HepG2 (cell line): ENCODE results near the gene DLL4. TPM values are rescaled to one million over a fixed set of nuclear protein-coding genes. Genes with fewer than 3 reads are reported as not detected.

Experiments used
- HNRNPLL ChIP-seq: fragments of 200-400 bp; formaldehyde crosslinking; IDR thresholded peaks from 2 replicates; pipeline ENCODE4 v1.6.1; 2017; ENCODE audit warnings: mild to moderate bottlenecking, low read depth, low read length; ENCODE audit not compliant: poor library complexity, severe bottlenecking
- KLF13 ChIP-seq: sonication (generic); formaldehyde crosslinking; IDR thresholded peaks from 2 replicates; pipeline ENCODE4 v1.4.0; 2020; ENCODE audit warnings: mild to moderate bottlenecking, missing genetic modification reagents
- MAZ ChIP-seq, 2 experiments: sonication (generic) in 1 of 2; formaldehyde crosslinking in 1 of 2; IDR thresholded peaks; 2 replicates each; pipeline versions ENCODE4 v1.5.0 to v1.6.1; 2012 to 2020; ENCODE audit warnings: low read depth in 2 of 2, mild to moderate bottlenecking in 2 of 2, borderline replicate concordance in 1 of 2, improper control_type of control experiment in 1 of 2, low read length in 1 of 2, missing genetic modification reagents in 1 of 2, moderate library complexity in 1 of 2
- NONO ChIP-seq, 2 experiments: fragments of 450-650 bp in 1 of 2; sonication (generic) in 1 of 2; formaldehyde crosslinking in 1 of 2; IDR thresholded peaks in 1 of 2; conservative IDR thresholded peaks in 1 of 2; 2 replicates each; pipeline versions ENCODE4 v1.6.1 to v1.8.0; 2017 to 2022; ENCODE audit warnings: mild to moderate bottlenecking in 1 of 2, missing genetic modification reagents in 1 of 2, moderate library complexity in 1 of 2
- SP140L ChIP-seq: sonication (generic); formaldehyde crosslinking; IDR thresholded peaks from 2 replicates; pipeline ENCODE4 v1.4.0; 2020; ENCODE audit warnings: missing genetic modification reagents, borderline replicate concordance
- STAT5B ChIP-seq: sonication (generic); formaldehyde crosslinking; IDR thresholded peaks from 2 replicates; pipeline ENCODE4 v1.4.0; 2020; ENCODE audit warnings: missing genetic modification reagents
- ZNF234 ChIP-seq: sonication (generic); formaldehyde crosslinking; conservative IDR thresholded peaks from 2 replicates; pipeline ENCODE4 v1.5.1; 2020; ENCODE audit warnings: mild to moderate bottlenecking, missing genetic modification reagents
- ZNF432 ChIP-seq: sonication (generic); formaldehyde crosslinking; IDR thresholded peaks from 2 replicates; pipeline ENCODE4 v1.5.0; 2020; ENCODE audit warnings: missing genetic modification reagents, mild to moderate bottlenecking, borderline replicate concordance
- polyA plus RNA-seq, 8 experiments: library from polyadenylated mRNA; depleted of rRNA in 3 of 8; stranded (reverse) in 7 of 8; unstranded in 1 of 8; fragments of >200 nt; fragmentation: Illumina TruSeq in 4 of 8; extraction: Trizol in 4 of 8; gene quantifications; 2 replicates each; pipeline versions ENCODE4 v1.2.1 to v1.2.3, GENCODE V29; 2011 to 2016; ENCODE audit warnings: low read depth in 4 of 8, missing spikeins in 1 of 8, mixed read lengths in 1 of 8; ENCODE audit not compliant: insufficient read depth in 1 of 8
- total RNA-seq, 5 experiments: library from RNA; depleted of rRNA; stranded (reverse); fragments of >200 nt; fragmentation: Illumina TruSeq; extraction: Trizol; gene quantifications; 2 replicates each; pipeline ENCODE4 v1.2.3, GENCODE V29; 2016; ENCODE audit warnings: low read depth in 1 of 5
- TF ChIP-seq, protein P1 (sequence below): sonication (generic); formaldehyde crosslinking; IDR thresholded peaks from 2 replicates; pipeline ENCODE4 v1.5.0; 2020; ENCODE audit warnings: mild to moderate bottlenecking, missing genetic modification reagents, borderline replicate concordance
- TF ChIP-seq, protein P2 (sequence below): IDR thresholded peaks from 2 replicates; pipeline ENCODE4 v1.6.1; 2018; ENCODE audit warnings: missing genetic modification reagents
- TF ChIP-seq, protein P3 (sequence below): sonication (generic); formaldehyde crosslinking; IDR thresholded peaks from 2 replicates; pipeline ENCODE4 v1.8.1; 2023; ENCODE audit warnings: mild to moderate bottlenecking, missing genetic modification reagents
- TF ChIP-seq, protein P4 (sequence below): sonication (generic); formaldehyde crosslinking; IDR thresholded peaks from 2 replicates; pipeline ENCODE4 v1.8.1; 2023; ENCODE audit warnings: missing genetic modification reagents, mild to moderate bottlenecking, borderline replicate concordance
- TF ChIP-seq, protein P5 (sequence below): sonication (generic); formaldehyde crosslinking; IDR thresholded peaks from 2 replicates; pipeline ENCODE4 v1.9.0; 2021; ENCODE audit warnings: missing genetic modification reagents, mild to moderate bottlenecking, borderline replicate concordance
- TF ChIP-seq, protein P6 (sequence below), 2 experiments: IDR thresholded peaks; 2 replicates each; pipeline ENCODE4 v1.6.1; 2011 to 2012; ENCODE audit warnings: low read length in 2 of 2, borderline replicate concordance in 1 of 2, low read depth in 1 of 2, mild to moderate bottlenecking in 1 of 2, moderate library complexity in 1 of 2

DLL4 gene
- total and polyA plus RNA-seq, 2 of the 13 experiments (the other 11 are each of a cell fraction or from before 2014, with no cell fraction given): 0.20 to 0.25 TPM

DNA sequence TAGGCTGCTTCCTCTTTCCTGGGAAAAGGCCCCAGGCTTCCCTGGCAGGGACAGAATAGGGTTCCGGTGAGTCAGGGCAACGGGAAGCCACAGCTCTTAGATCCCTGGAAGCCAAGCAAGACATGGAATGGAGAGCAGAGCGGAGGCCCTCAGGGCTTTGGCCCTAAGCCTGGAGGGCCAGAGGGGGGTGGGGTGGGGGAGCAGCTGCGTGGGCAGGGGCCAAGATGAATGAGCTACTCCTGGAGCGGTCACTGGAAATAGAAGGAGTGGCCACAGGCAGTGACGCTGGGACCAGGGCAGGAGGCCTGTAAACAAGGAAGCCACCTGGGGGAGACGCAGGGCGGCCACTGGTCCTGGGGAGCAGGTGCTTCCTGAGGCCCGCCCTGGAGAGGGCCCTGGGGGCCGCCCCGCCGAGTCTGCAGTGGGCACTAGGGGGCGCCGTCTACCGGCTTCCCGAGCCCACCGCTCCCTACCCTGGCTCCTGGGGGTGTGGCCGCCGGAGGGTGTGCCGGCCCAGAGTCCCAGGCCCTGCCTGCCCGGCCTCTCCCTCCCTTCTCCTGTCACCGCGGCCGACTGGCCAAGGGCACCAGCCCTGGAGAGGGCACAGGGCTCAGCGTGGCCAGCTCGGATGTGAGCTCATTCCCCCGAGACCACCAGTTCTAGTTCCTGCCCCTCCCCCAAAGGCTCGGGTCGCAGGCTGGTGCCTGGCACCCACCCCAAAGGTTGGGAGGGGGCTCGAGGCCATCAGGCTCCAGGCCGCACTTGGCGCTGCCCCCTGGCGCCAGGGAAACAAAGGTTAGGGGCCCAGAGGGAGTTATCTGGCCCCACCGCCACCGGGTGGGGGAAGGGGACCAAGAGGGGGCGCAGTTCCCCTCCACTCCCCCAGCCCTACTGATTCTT lies 22.8 kb upstream of the DLL4 start (continued):
- TF ChIP-seq, protein P1, sequence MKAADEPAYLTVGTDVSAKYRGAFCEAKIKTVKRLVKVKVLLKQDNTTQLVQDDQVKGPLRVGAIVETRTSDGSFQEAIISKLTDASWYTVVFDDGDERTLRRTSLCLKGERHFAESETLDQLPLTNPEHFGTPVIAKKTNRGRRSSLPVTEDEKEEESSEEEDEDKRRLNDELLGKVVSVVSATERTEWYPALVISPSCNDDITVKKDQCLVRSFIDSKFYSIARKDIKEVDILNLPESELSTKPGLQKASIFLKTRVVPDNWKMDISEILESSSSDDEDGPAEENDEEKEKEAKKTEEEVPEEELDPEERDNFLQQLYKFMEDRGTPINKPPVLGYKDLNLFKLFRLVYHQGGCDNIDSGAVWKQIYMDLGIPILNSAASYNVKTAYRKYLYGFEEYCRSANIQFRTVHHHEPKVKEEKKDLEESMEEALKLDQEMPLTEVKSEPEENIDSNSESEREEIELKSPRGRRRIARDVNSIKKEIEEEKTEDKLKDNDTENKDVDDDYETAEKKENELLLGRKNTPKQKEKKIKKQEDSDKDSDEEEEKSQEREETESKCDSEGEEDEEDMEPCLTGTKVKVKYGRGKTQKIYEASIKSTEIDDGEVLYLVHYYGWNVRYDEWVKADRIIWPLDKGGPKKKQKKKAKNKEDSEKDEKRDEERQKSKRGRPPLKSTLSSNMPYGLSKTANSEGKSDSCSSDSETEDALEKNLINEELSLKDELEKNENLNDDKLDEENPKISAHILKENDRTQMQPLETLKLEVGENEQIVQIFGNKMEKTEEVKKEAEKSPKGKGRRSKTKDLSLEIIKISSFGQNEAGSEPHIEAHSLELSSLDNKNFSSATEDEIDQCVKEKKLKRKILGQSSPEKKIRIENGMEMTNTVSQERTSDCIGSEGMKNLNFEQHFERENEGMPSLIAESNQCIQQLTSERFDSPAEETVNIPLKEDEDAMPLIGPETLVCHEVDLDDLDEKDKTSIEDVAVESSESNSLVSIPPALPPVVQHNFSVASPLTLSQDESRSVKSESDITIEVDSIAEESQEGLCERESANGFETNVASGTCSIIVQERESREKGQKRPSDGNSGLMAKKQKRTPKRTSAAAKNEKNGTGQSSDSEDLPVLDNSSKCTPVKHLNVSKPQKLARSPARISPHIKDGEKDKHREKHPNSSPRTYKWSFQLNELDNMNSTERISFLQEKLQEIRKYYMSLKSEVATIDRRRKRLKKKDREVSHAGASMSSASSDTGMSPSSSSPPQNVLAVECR (CRISPR knock-in tag): peak; percentile 57; the same call in 1 of the 2 replicates
- TF ChIP-seq, protein P2, sequence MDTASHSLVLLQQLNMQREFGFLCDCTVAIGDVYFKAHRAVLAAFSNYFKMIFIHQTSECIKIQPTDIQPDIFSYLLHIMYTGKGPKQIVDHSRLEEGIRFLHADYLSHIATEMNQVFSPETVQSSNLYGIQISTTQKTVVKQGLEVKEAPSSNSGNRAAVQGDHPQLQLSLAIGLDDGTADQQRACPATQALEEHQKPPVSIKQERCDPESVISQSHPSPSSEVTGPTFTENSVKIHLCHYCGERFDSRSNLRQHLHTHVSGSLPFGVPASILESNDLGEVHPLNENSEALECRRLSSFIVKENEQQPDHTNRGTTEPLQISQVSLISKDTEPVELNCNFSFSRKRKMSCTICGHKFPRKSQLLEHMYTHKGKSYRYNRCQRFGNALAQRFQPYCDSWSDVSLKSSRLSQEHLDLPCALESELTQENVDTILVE (CRISPR knock-in tag): no peak
- TF ChIP-seq SP140L (CRISPR knock-in tag): no peak
- no peak for TF ChIP-seq KLF13 (CRISPR knock-in tag)
- TF ChIP-seq, protein P3, sequence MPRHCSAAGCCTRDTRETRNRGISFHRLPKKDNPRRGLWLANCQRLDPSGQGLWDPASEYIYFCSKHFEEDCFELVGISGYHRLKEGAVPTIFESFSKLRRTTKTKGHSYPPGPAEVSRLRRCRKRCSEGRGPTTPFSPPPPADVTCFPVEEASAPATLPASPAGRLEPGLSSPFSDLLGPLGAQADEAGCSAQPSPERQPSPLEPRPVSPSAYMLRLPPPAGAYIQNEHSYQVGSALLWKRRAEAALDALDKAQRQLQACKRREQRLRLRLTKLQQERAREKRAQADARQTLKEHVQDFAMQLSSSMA (CRISPR knock-in tag): no peak
- no peak for TF ChIP-seq ZNF432 (CRISPR knock-in tag)
- TF ChIP-seq MAZ (IDR thresholded peaks at IDR 0.05; ENCODE audit: borderline replicate concordance, low read depth, low read length): peak; percentile 70; the same call in 1 of the 2 replicates
- peak; percentile 79; the same call in 1 of the 2 replicates for TF ChIP-seq MAZ (CRISPR knock-in tag; IDR thresholded peaks at IDR 0.05; ENCODE audit: low read depth)
- no peak for TF ChIP-seq NONO (IDR thresholded peaks at IDR 0.05)
- TF ChIP-seq NONO (CRISPR knock-in tag; conservative IDR thresholded peaks at IDR 0.05): 0 out of 2 replicates have a peak, but pooled peaks have one; percentile 21
- TF ChIP-seq HNRNPLL: peak; percentile 28
- TF ChIP-seq, protein P4, sequence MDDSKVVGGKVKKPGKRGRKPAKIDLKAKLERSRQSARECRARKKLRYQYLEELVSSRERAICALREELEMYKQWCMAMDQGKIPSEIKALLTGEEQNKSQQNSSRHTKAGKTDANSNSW (CRISPR knock-in tag): no peak
- no peak for TF ChIP-seq STAT5B (CRISPR knock-in tag)
- TF ChIP-seq ZNF234: no peak
- TF ChIP-seq, protein P5, sequence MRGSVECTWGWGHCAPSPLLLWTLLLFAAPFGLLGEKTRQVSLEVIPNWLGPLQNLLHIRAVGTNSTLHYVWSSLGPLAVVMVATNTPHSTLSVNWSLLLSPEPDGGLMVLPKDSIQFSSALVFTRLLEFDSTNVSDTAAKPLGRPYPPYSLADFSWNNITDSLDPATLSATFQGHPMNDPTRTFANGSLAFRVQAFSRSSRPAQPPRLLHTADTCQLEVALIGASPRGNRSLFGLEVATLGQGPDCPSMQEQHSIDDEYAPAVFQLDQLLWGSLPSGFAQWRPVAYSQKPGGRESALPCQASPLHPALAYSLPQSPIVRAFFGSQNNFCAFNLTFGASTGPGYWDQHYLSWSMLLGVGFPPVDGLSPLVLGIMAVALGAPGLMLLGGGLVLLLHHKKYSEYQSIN: no peak
- TF ChIP-seq, protein P6, sequence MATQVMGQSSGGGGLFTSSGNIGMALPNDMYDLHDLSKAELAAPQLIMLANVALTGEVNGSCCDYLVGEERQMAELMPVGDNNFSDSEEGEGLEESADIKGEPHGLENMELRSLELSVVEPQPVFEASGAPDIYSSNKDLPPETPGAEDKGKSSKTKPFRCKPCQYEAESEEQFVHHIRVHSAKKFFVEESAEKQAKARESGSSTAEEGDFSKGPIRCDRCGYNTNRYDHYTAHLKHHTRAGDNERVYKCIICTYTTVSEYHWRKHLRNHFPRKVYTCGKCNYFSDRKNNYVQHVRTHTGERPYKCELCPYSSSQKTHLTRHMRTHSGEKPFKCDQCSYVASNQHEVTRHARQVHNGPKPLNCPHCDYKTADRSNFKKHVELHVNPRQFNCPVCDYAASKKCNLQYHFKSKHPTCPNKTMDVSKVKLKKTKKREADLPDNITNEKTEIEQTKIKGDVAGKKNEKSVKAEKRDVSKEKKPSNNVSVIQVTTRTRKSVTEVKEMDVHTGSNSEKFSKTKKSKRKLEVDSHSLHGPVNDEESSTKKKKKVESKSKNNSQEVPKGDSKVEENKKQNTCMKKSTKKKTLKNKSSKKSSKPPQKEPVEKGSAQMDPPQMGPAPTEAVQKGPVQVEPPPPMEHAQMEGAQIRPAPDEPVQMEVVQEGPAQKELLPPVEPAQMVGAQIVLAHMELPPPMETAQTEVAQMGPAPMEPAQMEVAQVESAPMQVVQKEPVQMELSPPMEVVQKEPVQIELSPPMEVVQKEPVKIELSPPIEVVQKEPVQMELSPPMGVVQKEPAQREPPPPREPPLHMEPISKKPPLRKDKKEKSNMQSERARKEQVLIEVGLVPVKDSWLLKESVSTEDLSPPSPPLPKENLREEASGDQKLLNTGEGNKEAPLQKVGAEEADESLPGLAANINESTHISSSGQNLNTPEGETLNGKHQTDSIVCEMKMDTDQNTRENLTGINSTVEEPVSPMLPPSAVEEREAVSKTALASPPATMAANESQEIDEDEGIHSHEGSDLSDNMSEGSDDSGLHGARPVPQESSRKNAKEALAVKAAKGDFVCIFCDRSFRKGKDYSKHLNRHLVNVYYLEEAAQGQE (IDR thresholded peaks at IDR 0.05; ENCODE audit: borderline replicate concordance in 1 of 2, low read depth in 1 of 2, low read length in 2 of 2): no peak
